Endothelial cell (in vitro differentiated cells): Measurements from ENCODE around the gene CFAP206. TPM values are rescaled to one million over a fixed set of nuclear protein-coding genes. Genes with fewer than 3 reads are reported as not detected.

Experiments
- DNase-seq: peaks from one replicate; pipeline ENCODE4 v3.0.0; 2021; ENCODE audit warnings: low spot score
- H3K27ac Mint-ChIP-seq: one replicate; pipeline ENCODE4 v1.8.0; 2021; ENCODE audit warnings: mixed read lengths, inconsistent platforms; ENCODE audit not compliant: unreplicated experiment
- H3K27me3 Mint-ChIP-seq: one replicate; pipeline ENCODE4 v1.8.0; 2021; ENCODE audit warnings: mild to moderate bottlenecking, moderate library complexity, mixed read lengths, inconsistent platforms; ENCODE audit not compliant: unreplicated experiment
- H3K36me3 Mint-ChIP-seq: one replicate; pipeline ENCODE4 v1.8.0; 2021; ENCODE audit warnings: mild to moderate bottlenecking, low read depth, mixed read lengths, inconsistent platforms; ENCODE audit not compliant: unreplicated experiment
- H3K4me1 Mint-ChIP-seq: one replicate; pipeline ENCODE4 v1.8.0; 2021; ENCODE audit warnings: mild to moderate bottlenecking, mixed read lengths, inconsistent platforms; ENCODE audit not compliant: unreplicated experiment
- H3K4me3 Mint-ChIP-seq: one replicate; pipeline ENCODE4 v1.8.0; 2021; ENCODE audit warnings: mild to moderate bottlenecking, mixed read lengths, inconsistent platforms; ENCODE audit not compliant: unreplicated experiment
- H3K9me3 Mint-ChIP-seq: one replicate; pipeline ENCODE4 v1.8.0; 2021; ENCODE audit warnings: mixed read lengths, inconsistent platforms; ENCODE audit not compliant: unreplicated experiment
- CTCF ChIP-seq: fragments of 200-600 bp; sonication (generic); IDR thresholded peaks from one replicate; pipeline ENCODE4 v1.5.0; 2021; ENCODE audit warnings: antibody characterized with exemption; ENCODE audit not compliant: unreplicated experiment
- total RNA-seq: library from RNA; stranded (reverse); fragmentation: NEBNext Ultra II Directional; extraction: Animal tissue kit (Norgen Biotek cat#: 25700); gene quantifications from one replicate; pipeline ENCODE4 v1.2.1, GENCODE V29; 2021; ENCODE audit not compliant: unreplicated experiment

The CFAP206 gene
- total RNA-seq, 1 donor from 2014 or later = 0.54 TPM

- Mint-ChIP-seq H3K9me3 (no peaks in the 10 kb centered on the region), H3K27me3 (no peaks in the 10 kb centered on the region), H3K27ac (no peak overlapping the region), H3K4me3 (no peak overlapping the region), H3K36me3 (peaks cover 11% of the 10 kb centered on the region), H3K4me1 (peaks cover 9% of the 10 kb centered on the region)
- TF ChIP-seq CTCF = no peak
- DNase-seq = no peak
Measured at GRCh38 chr6:87373377-87373776, 34.4 kb upstream of the CFAP206 start.

- H3K36me3 Mint-ChIP-seq = no peaks in the 10 kb centered on the region
- no peaks in the 10 kb centered on the region for H3K9me3 Mint-ChIP-seq
- TF ChIP-seq CTCF = no peak
- H3K27me3 Mint-ChIP-seq = peaks cover 2% of the 10 kb centered on the region
- no peak overlapping the region for H3K4me3 Mint-ChIP-seq
- H3K27ac Mint-ChIP-seq = no peak overlapping the region
- peaks cover 18% of the 10 kb centered on the region for H3K4me1 Mint-ChIP-seq
- DNase-seq = no peak
Measured at GRCh38 chr6:87375315-87375714, 32.5 kb upstream of the CFAP206 start.

GRCh38 chr6:87376643-87377042 lies 31.1 kb upstream of the CFAP206 start:
- H3K9me3 Mint-ChIP-seq = no peaks in the 10 kb centered on the region
- no peak overlapping the region for H3K27ac Mint-ChIP-seq
- no peak overlapping the region for H3K4me3 Mint-ChIP-seq
- no peak for TF ChIP-seq CTCF
- DNase-seq = no peak
- peaks cover 2% of the 10 kb centered on the region for H3K27me3 Mint-ChIP-seq
- H3K36me3 Mint-ChIP-seq = no peaks in the 10 kb centered on the region
- peaks cover 18% of the 10 kb centered on the region for H3K4me1 Mint-ChIP-seq

- Mint-ChIP-seq H3K27ac (peak overlapping the region; percentile 30), H3K4me1 (peaks cover 18% of the 10 kb centered on the region), H3K4me3 (no peak overlapping the region), H3K9me3 (no peaks in the 10 kb centered on the region), H3K36me3 (no peaks in the 10 kb centered on the region), H3K27me3 (peaks cover 2% of the 10 kb centered on the region)
- no peak for TF ChIP-seq CTCF
- no peak for DNase-seq
Measured at GRCh38 chr6:87378947-87379346, 28.8 kb upstream of the CFAP206 start.

- TF ChIP-seq CTCF = no peak
- Mint-ChIP-seq H3K27me3 (peaks cover 2% of the 10 kb centered on the region), H3K36me3 (no peaks in the 10 kb centered on the region), H3K9me3 (no peaks in the 10 kb centered on the region), H3K4me3 (no peak overlapping the region), H3K4me1 (peaks cover 20% of the 10 kb centered on the region), H3K27ac (no peak overlapping the region)
- DNase-seq = no peak
Measured at GRCh38 chr6:87382861-87383260, 24.9 kb upstream of the CFAP206 start.
